Hepatocyte (in vitro differentiated cells): Measurements from ENCODE around the gene WEE2. TPM values are rescaled to one million over a fixed set of nuclear protein-coding genes. Genes with fewer than 3 reads are reported as not detected.
A peak's percentile ranks its signal among the peaks of the same experiment; 100 is the strongest.

Experiments used
- DNase-seq: peaks from one replicate; pipeline ENCODE4 v3.0.0-alpha.2; 2016; ENCODE audit warnings: low spot score
- H2AFZ ChIP-seq: fragments of 200-600 bp; sonication (generic); 2 replicates; pipeline ENCODE4 v1.6.0; 2016; ENCODE audit warnings: antibody characterized with exemption, mild to moderate bottlenecking
- H3K27ac ChIP-seq: fragments of 200-600 bp; sonication (generic); 2 replicates; pipeline ENCODE4 v1.5.1; 2016; ENCODE audit warnings: mild to moderate bottlenecking
- H3K27me3 ChIP-seq: fragments of 200-600 bp; sonication (generic); 2 replicates; pipeline ENCODE4 v1.6.1; 2016
- H3K36me3 ChIP-seq: fragments of 200-600 bp; sonication (generic); replicated peaks from 2 replicates; pipeline ENCODE4 v1.5.1; 2016; ENCODE audit warnings: low read depth; ENCODE audit not compliant: insufficient read depth
- H3K4me1 ChIP-seq: fragments of 200-600 bp; sonication (generic); 2 replicates; pipeline ENCODE4 v1.5.1; 2016; ENCODE audit warnings: mild to moderate bottlenecking, moderate library complexity; ENCODE audit not compliant: insufficient read depth
- H3K4me2 ChIP-seq: fragments of 200-600 bp; sonication (generic); 2 replicates; pipeline ENCODE4 v1.6.0; 2016
- H3K4me3 ChIP-seq: fragments of 200-600 bp; sonication (generic); 2 replicates; pipeline ENCODE4 v1.5.1; 2016; ENCODE audit warnings: mild to moderate bottlenecking
- H3K79me2 ChIP-seq: fragments of 200-600 bp; sonication (generic); 2 replicates; pipeline ENCODE4 v1.6.0; 2017; ENCODE audit warnings: mild to moderate bottlenecking
- H3K9me2 ChIP-seq: fragments of 200-600 bp; sonication (generic); replicated peaks from 2 replicates; pipeline ENCODE4 v1.6.0; 2017; ENCODE audit warnings: mild to moderate bottlenecking; ENCODE audit not compliant: insufficient read depth
- H3K9me3 ChIP-seq: fragments of 200-600 bp; sonication (generic); 2 replicates; pipeline ENCODE4 v1.5.1; 2016; ENCODE audit warnings: low read depth, mild to moderate bottlenecking
- H4K20me1 ChIP-seq: fragments of 200-600 bp; sonication (generic); 2 replicates; pipeline ENCODE4 v1.6.0; 2016; ENCODE audit warnings: mild to moderate bottlenecking; ENCODE audit not compliant: insufficient read depth, poor library complexity, severe bottlenecking
- CTCF ChIP-seq: fragments of 200-600 bp; sonication (generic); IDR thresholded peaks from 2 replicates; pipeline ENCODE4 v1.5.1; 2016; ENCODE audit warnings: antibody characterized with exemption, mild to moderate bottlenecking; ENCODE audit not compliant: poor library complexity
- EZH2 ChIP-seq: fragments of 200-600 bp; sonication (generic); IDR thresholded peaks from 2 replicates; pipeline ENCODE4 v1.6.1; 2016; ENCODE audit warnings: antibody characterized with exemption, mild to moderate bottlenecking, borderline replicate concordance
- EZH2phosphoT487 ChIP-seq: fragments of 200-600 bp; sonication (generic); IDR thresholded peaks from one replicate; pipeline ENCODE4 v1.6.1; 2018; ENCODE audit warnings: antibody characterized with exemption, mild to moderate bottlenecking, low read depth, moderate library complexity; ENCODE audit not compliant: unreplicated experiment, severe bottlenecking
- WGBS: methylation state at CpG from one replicate; pipeline ENCODE4 v1.1.6; 2016; ENCODE audit warnings: low lambda C conversion rate; ENCODE audit errors: missing lambda C conversion rate; 5-methylcytosine and 5-hydroxymethylcytosine counted together
- polyA plus RNA-seq: library from polyadenylated mRNA; unstranded; fragments of >200 nt; fragmentation: Nextera tagmentation; extraction: Ambion mirVana; gene quantifications from 2 replicates; pipeline ENCODE4 v1.2.1, GENCODE V29; 2016
- total RNA-seq: library from RNA; depleted of rRNA; stranded (reverse); fragments of >200 nt; gene quantifications from 2 replicates; pipeline ENCODE4 v1.2.3, GENCODE V29; 2014

WEE2 gene
- total and polyA plus RNA-seq, 2 experiments from 2014 or later, result 0.89 to 3.6 TPM

GRCh38 chr7:141704741-141705140 is 3.4 kb upstream of the WEE2 start:
- Histone ChIP-seq H2AFZ (no peak overlapping the region), H3K4me2 (peak overlapping the region; percentile 48), H3K79me2 (peaks cover 9% of the 10 kb centered on the region), H3K4me1 (peaks cover 32% of the 10 kb centered on the region), H3K36me3 (no peaks in the 10 kb centered on the region), H4K20me1 (no peaks in the 10 kb centered on the region), H3K27me3 (no peaks in the 10 kb centered on the region), H3K9me2 (no peaks in the 10 kb centered on the region), H3K9me3 (no peaks in the 10 kb centered on the region), H3K4me3 (no peak overlapping the region), H3K27ac (peak overlapping the region; percentile 18)
- 44% methylated on average over 5 of the region's 5 CpGs for WGBS
- no peak for TF ChIP-seq CTCF
- no peak for TF ChIP-seq EZH2
- TF ChIP-seq EZH2phosphoT487, result no peak
- no peak for DNase-seq

- no peaks in the 10 kb centered on the region for H3K9me3 ChIP-seq
- TF ChIP-seq EZH2phosphoT487 (no peak), CTCF (no peak), EZH2 (no peak)
- peak overlapping the region; percentile 5 for H3K4me2 ChIP-seq
- H4K20me1 ChIP-seq, result no peaks in the 10 kb centered on the region
- H3K27ac ChIP-seq, result peak overlapping the region; percentile 78
- H3K27me3 ChIP-seq, result no peaks in the 10 kb centered on the region
- H2AFZ ChIP-seq, result no peak overlapping the region
- peaks cover 32% of the 10 kb centered on the region for H3K4me1 ChIP-seq
- DNase-seq, result peak; percentile 30
- H3K79me2 ChIP-seq, result peaks cover 4% of the 10 kb centered on the region
- H3K4me3 ChIP-seq, result no peak overlapping the region
- WGBS, result 80% methylated on average over 1 of the region's 1 CpG
- no peaks in the 10 kb centered on the region for H3K9me2 ChIP-seq
- no peaks in the 10 kb centered on the region for H3K36me3 ChIP-seq
These were observed 1.7 kb upstream of the WEE2 start for GRCh38 chr7:141706239-141707064.

- DNase-seq, result no peak
- no peak overlapping the region for H3K4me3 ChIP-seq
- no peaks in the 10 kb centered on the region for H4K20me1 ChIP-seq
- no peaks in the 10 kb centered on the region for H3K36me3 ChIP-seq
- no peaks in the 10 kb centered on the region for H3K27me3 ChIP-seq
- H3K4me2 ChIP-seq, result no peak overlapping the region
- peaks cover 25% of the 10 kb centered on the region for H3K4me1 ChIP-seq
- no peaks in the 10 kb centered on the region for H3K79me2 ChIP-seq
- TF ChIP-seq EZH2 (no peak), CTCF (no peak), EZH2phosphoT487 (no peak)
- H3K27ac ChIP-seq, result no peak overlapping the region
- WGBS, result 83% methylated on average over 2 of the region's 2 CpGs
- H2AFZ ChIP-seq, result no peak overlapping the region
- H3K9me2 ChIP-seq, result no peaks in the 10 kb centered on the region
- no peaks in the 10 kb centered on the region for H3K9me3 ChIP-seq
These were observed 1.2 kb downstream of the WEE2 start for GRCh38 chr7:141709318-141709717.
